Effector memory CD8-positive, alpha-beta T cell (primary cell): ENCODE measurements around the gene PSMD7.
A peak's percentile ranks its signal among the peaks of the same experiment; 100 is the strongest.

Source experiments
- ATAC-seq: fragments of 150-1000 bp; cut with Tn5 transposase; replicated peaks from 2 replicates; pipeline ENCODE4 v1.10.0; 2021; ENCODE audit warnings: mild to moderate bottlenecking, moderate library complexity
- DNase-seq, 3 experiments: peaks; one replicate each; pipeline ENCODE4 v3.0.0; 2021
- H3K27ac Mint-ChIP-seq, 2 donors: one replicate each; pipeline ENCODE4 v1.8.0; 2022; ENCODE audit warnings: mild to moderate bottlenecking in 2 of 2, mixed read lengths in 2 of 2, moderate library complexity in 2 of 2
- H3K27me3 Mint-ChIP-seq, 2 donors: one replicate each; pipeline ENCODE4 v1.8.0; 2022; ENCODE audit warnings: mixed read lengths in 2 of 2
- H3K36me3 Mint-ChIP-seq: one replicate; pipeline ENCODE4 v1.8.0; 2022; ENCODE audit warnings: mild to moderate bottlenecking, moderate library complexity, mixed read lengths; ENCODE audit not compliant: insufficient read depth
- H3K4me1 Mint-ChIP-seq, 2 donors: one replicate each; pipeline ENCODE4 v1.8.0; 2022; ENCODE audit warnings: low read depth in 2 of 2, mixed read lengths in 2 of 2
- H3K4me3 Mint-ChIP-seq, 2 donors: one replicate each; pipeline ENCODE4 v1.8.0; 2022; ENCODE audit warnings: mild to moderate bottlenecking in 2 of 2, mixed read lengths in 2 of 2, moderate library complexity in 2 of 2
- H3K9me3 Mint-ChIP-seq, 2 donors: one replicate each; pipeline ENCODE4 v1.8.0; 2022; ENCODE audit warnings: mixed read lengths in 2 of 2

Gene PSMD7

DNA sequence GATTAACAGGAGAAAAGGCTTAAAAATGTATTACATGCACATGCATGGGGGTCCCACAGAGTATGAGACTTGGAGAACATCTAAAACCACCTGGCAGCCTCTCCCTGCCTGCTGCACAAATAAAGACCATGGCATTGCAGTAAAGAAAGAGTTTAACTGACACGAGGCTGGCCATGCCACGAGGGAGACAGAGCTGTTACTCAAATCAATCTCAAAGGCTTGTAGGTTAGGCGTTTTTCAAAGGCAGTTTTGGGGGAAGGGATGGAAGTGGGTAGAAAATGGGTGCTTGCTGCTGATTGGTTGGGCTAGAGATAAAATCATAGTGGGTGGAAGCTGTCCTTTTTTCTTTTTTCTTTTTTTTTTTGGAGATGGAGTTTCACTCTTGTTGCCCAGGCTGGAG lies 17.3 kb upstream of the PSMD7 start:
- no peak overlapping the region for H3K27ac Mint-ChIP-seq

DNA sequence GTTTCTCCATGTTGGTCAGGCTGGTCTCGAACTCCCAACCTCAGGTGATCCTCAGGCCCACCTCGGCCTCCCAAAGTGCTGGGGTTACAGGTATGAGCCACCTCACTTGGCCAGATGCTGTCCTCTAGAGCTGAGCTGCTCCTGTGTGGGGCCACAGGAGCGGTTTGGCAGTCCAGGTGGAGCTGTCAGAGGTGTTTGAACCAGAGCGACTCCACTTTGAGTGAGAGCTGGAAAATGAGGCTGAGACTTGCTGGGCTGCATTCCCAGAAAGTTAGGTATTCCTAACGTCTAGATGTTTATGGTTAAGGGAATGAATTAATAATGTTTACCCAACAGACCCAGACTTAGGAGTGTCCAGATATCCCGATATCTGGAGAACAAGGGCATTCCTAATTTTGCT lies 16.8 kb upstream of the PSMD7 start:
- Mint-ChIP-seq H3K36me3 (no peaks in the 10 kb centered on the region), H3K4me1 (no peaks in the 10 kb centered on the region)
- ATAC-seq: no peak

More for the DNA sequence above, 17.3 kb upstream of the PSMD7 start:
- ATAC-seq: no peak
- no peaks in the 10 kb centered on the region for H3K36me3 Mint-ChIP-seq
- no peaks in the 10 kb centered on the region for H3K4me1 Mint-ChIP-seq
- peaks cover 31% of the 10 kb centered on the region in 2 donors for H3K27me3 Mint-ChIP-seq
- DNase-seq: no peak
- no peak overlapping the region for H3K4me3 Mint-ChIP-seq
- H3K9me3 Mint-ChIP-seq: no peaks in the 10 kb centered on the region

DNA sequence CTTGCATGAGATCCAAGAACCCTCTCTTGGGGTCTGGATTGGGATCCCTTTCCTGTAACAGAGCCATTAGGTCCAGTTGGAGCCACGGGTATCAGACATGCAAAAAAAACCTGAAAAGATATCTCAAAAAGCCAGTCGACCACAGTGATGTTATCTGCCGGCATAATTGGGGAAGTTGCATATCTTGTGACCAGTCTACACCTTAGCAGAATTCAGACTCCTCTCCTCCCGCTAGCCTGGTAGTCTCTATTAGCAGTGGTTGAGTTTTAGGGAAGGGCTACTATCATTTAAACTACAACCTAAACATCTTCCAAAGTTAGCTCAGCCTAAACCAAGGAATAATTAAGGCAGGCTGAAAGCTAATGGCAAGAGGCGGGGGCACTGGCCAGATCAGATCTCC lies 16.2 kb upstream of the PSMD7 start:
- Mint-ChIP-seq H3K27me3 (peaks cover 23 to 24% of the 10 kb centered on the region in 2 donors), H3K36me3 (no peaks in the 10 kb centered on the region), H3K4me1 (no peaks in the 10 kb centered on the region), H3K9me3 (no peaks in the 10 kb centered on the region), H3K27ac (no peak overlapping the region), H3K4me3 (no peak overlapping the region)
- no peak for DNase-seq
- no peak for ATAC-seq

More for the DNA sequence above, 16.8 kb upstream of the PSMD7 start:
- Mint-ChIP-seq H3K4me3 (no peak overlapping the region), H3K27ac (no peak overlapping the region), H3K9me3 (no peaks in the 10 kb centered on the region), H3K27me3 (peaks cover 26% of the 10 kb centered on the region in 2 donors)
- no peak for DNase-seq

DNA sequence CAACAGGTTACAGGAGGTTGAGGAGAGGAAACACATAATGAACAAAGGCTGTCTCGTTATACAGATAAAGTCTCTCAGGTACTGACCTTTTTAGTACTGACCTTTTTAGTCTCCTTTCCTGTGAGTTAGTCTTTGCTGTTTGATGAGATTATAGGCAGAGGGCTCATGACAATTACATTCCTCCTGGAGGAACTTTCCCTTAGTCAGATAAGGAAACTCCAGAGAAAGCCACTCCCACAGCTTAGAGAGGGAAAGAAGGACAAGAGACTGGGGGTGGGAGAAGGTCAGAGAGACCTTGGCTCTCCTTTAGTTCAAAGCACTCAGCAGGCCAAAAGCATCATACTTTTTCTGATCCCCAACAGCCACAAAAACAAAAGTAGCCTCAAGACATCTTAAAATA lies 15.3 kb upstream of the PSMD7 start:
- ATAC-seq (no peak), DNase-seq (no peak)
- H3K27me3 Mint-ChIP-seq: peaks cover 19 to 20% of the 10 kb centered on the region in 2 donors
- H3K9me3 Mint-ChIP-seq: no peaks in the 10 kb centered on the region
- no peaks in the 10 kb centered on the region for H3K4me1 Mint-ChIP-seq
- no peak overlapping the region for H3K27ac Mint-ChIP-seq
- no peak overlapping the region for H3K4me3 Mint-ChIP-seq
- no peaks in the 10 kb centered on the region for H3K36me3 Mint-ChIP-seq

DNA sequence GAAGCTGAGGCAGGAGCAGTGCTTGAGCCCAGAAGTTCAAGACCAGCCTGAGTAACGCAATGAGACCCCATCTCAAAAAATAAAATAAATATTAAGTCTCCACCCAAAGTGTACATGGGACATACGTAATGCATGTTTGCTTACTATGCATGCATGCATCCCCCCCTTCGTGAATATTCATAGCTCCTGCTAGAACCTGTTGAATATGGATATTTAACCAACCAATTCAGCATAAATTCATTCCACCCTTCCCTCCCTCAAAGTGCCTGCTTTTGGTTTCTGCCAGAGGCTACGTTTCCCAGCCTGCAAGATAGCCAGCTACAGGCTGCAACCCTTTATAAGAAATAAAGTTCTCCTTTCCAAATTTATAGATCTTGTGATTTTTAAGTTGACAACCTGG lies 12.9 kb upstream of the PSMD7 start:
- no peak for DNase-seq
- Mint-ChIP-seq H3K4me1 (no peaks in the 10 kb centered on the region), H3K27me3 (peaks cover 6 to 10% of the 10 kb centered on the region in 2 donors), H3K4me3 (no peak overlapping the region), H3K36me3 (no peaks in the 10 kb centered on the region), H3K27ac (no peak overlapping the region), H3K9me3 (no peaks in the 10 kb centered on the region)
- ATAC-seq: no peak

DNA sequence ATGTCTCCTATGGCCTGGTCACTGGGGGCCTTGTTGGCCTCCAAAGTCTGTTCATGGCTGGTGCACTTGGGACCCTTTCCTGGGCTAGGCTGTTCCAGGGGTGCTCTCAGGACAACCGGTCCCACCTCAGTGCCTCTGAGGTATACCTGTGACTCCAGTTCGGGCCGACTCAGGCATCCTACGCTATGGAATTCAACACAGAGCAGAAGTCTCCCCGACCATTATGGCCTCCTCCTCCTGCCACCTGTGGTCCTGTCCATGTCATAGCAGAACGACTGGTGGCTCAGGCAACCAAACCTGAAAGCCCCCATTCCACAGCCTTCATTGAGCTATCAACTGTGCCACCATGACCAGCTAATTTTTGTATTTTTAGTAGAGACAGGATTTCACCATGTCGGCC lies 8.5 kb upstream of the PSMD7 start:
- H3K36me3 Mint-ChIP-seq: no peaks in the 10 kb centered on the region
- no peaks in the 10 kb centered on the region for H3K27me3 Mint-ChIP-seq
- H3K4me1 Mint-ChIP-seq: no peaks in the 10 kb centered on the region

DNA sequence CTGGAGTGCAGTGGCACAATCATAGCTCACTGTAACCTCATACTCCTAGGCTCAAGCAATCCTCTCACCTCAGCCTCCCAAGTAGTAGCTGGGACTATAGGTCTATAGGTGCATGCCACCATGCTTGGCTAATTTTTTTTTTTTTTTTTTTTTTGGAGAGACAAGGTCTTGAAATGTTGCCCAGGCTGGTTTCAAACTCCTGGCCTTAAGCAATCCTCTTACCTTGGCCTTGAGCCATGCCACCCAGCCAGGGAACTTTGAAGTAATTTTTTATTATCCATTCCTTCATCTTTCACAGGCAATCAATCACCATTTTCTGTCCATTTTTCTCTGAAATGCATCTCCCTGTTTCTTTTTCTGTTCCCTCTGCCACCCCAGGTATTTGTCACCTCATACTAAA lies 6.3 kb upstream of the PSMD7 start:
- Mint-ChIP-seq H3K4me1 (peaks cover under 1 to 5% of the 10 kb centered on the region in 2 donors), H3K27me3 (no peaks in the 10 kb centered on the region), H3K27ac (peak overlapping the region in 1 of 2 donors; percentile 22), H3K9me3 (no peaks in the 10 kb centered on the region), H3K36me3 (peaks cover 3% of the 10 kb centered on the region), H3K4me3 (no peak overlapping the region)
- no peak for ATAC-seq
- no peak for DNase-seq

More for the DNA sequence above, 8.5 kb upstream of the PSMD7 start:
- DNase-seq (no peak), ATAC-seq (no peak)
- Mint-ChIP-seq H3K4me3 (no peak overlapping the region), H3K9me3 (no peaks in the 10 kb centered on the region), H3K27ac (no peak overlapping the region)

DNA sequence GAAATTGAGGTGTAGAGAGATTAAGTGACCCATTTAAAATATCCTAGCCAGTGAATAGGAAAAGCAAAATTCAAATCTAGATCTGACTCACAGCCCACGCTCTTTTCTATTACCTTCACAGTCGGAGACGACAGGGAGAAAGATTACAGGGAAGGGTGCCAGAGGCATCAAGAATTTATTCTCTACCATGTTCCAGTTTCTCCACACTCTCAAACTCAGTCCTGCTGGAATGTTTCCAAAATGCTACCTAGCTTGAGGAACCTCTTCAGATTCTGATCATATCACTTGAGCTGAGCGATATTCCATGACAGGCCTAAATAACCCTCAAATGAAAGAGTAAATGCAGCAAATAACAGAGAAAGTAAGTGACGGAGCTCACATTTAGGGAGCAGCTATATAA lies 5.4 kb upstream of the PSMD7 start:
- Mint-ChIP-seq H3K27ac (no peak overlapping the region), H3K4me3 (no peak overlapping the region), H3K4me1 (peaks cover 7 to 13% of the 10 kb centered on the region in 2 donors), H3K9me3 (no peaks in the 10 kb centered on the region), H3K27me3 (no peaks in the 10 kb centered on the region), H3K36me3 (peaks cover 11% of the 10 kb centered on the region)
- DNase-seq (no peak), ATAC-seq (no peak)

DNA sequence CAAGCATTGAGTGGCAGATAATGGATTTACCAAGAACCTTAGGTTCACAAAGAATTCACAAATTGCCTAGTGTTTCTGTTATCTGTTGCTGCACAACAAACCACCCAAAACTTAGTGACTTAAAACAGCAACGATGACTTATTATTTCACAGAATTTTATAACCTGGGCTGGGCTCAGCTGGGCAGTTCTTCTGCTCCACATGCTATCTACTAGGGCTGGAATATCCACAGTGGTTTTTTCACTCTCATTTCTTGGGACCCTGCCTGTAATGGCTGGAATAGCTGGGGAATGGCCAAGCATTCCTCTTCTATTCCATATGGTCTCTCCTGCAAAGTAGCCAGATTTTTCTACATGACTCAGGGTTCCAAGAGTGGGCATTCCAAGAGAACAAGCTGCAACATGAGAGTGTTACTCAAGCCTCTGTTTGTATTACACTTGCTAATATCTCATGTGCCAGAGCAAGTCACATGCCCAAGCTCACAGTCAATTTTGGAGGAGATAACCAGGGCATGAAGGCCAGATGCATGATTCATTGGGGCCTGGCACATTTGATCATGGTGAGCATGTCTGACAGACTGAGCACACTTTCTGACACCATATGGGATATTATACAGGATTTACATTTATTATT lies 4.9 kb upstream of the PSMD7 start:
- Mint-ChIP-seq H3K27ac (peak overlapping the region in 1 of 2 donors; percentile 19), H3K9me3 (no peaks in the 10 kb centered on the region), H3K27me3 (no peaks in the 10 kb centered on the region), H3K36me3 (peaks cover 16% of the 10 kb centered on the region), H3K4me1 (peaks cover 9 to 15% of the 10 kb centered on the region in 2 donors), H3K4me3 (no peak overlapping the region)
- ATAC-seq (no peak), DNase-seq (no peak)

DNA sequence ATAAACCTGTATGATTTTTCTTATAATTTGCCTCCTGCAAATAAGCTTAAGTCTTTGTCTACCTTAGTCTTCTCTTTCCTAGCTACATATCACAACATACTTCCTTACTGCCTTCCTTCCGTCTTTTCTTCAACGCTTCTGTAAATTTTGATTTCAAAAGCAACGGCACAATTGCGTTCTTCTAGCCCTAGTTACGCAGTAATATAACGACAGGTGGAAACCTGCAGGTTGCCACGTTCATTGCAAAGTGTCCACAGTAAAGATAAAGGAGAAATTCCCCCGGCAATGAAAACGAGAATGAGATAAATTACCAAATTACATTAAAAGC lies 546 bp upstream of the PSMD7 start:
- H3K4me1 Mint-ChIP-seq: peaks cover 21 to 35% of the 10 kb centered on the region in 2 donors
- peak overlapping the region; percentile 92 to 100 for H3K4me3 Mint-ChIP-seq
- peak overlapping the region; percentile 98 to 100 for H3K27ac Mint-ChIP-seq
- no peaks in the 10 kb centered on the region for H3K27me3 Mint-ChIP-seq
- no peak for DNase-seq
- H3K36me3 Mint-ChIP-seq: peaks cover 51% of the 10 kb centered on the region
- peak; percentile 10 for ATAC-seq
- H3K9me3 Mint-ChIP-seq: no peaks in the 10 kb centered on the region

DNA sequence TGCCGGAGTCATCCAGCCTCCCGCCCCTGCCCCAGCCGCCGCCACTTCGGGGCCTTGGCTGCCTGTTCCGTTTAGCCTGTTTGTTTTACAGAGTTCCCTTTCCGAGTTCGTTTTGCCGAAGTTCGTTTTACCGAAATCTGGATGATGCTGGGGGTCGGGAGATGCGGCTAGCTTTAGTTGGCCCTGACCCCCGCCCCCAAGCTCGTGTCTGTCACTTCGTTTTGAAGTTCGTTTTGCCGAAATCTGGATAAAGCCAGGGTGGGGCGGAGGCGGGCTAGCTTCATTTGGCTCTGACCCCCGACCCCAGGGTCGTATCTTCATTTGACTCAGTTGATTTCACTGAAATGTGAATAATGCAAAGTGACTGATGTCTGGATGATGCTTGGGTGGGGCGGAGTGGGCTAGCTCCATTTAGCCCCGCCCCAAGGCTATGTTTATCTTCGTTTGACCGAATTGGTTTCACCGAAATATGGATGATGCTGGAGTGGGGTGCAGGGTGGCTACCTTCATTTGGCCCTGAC lies 591 bp downstream of the PSMD7 start:
- no peaks in the 10 kb centered on the region for H3K9me3 Mint-ChIP-seq
- peaks cover 21 to 35% of the 10 kb centered on the region in 2 donors for H3K4me1 Mint-ChIP-seq
- DNase-seq: peak; percentile 2 to 5 (median 3)
- peak overlapping the region; percentile 98 to 100 for H3K27ac Mint-ChIP-seq
- ATAC-seq: no peak
- peaks cover 61% of the 10 kb centered on the region for H3K36me3 Mint-ChIP-seq
- no peaks in the 10 kb centered on the region for H3K27me3 Mint-ChIP-seq
- H3K4me3 Mint-ChIP-seq: peak overlapping the region; percentile 92 to 100

DNA sequence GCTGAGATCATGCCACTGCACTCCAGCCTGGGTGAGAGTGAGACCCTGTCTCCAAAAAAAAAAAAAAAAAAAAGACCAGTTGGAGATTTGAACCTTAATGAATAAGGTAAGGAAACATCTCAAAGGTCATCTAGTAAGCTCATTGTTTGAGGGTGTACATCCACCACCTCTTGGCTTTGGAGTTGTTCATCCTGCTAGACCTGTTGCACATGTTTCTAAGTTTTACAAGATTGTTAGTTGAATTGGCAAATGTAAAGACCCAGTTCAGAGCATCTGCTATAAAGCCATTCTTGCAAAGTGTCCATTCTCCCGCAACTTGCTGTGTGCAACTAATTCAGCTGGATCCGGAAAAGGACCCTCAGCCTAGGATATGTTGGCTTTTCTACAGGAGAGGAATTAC lies 1.5 kb downstream of the PSMD7 start:
- ATAC-seq (no peak), DNase-seq (no peak)
- Mint-ChIP-seq H3K36me3 (peaks cover 68% of the 10 kb centered on the region), H3K27me3 (no peaks in the 10 kb centered on the region), H3K9me3 (no peaks in the 10 kb centered on the region), H3K27ac (peak overlapping the region; percentile 98 to 100), H3K4me3 (peak overlapping the region; percentile 92 to 100), H3K4me1 (peaks cover 21 to 35% of the 10 kb centered on the region in 2 donors)

DNA sequence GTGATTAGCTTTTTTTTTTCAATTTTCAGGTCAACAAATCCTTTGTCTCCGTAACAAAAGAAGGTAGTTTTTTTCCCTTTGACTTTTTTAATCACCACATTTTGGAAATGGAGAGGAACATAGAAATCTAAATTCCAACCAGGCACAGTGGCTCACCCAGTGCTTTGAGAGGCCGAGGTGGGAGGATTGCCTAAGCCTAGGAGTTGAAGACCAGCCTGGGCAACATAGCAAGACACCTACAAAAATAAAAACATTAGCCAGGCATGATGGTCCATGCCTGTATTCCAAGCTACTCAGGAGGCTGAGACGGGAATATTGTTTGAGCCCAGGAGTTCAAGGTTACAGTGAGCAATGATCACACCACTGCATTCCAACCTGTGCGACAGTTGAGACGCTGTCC lies 5.7 kb downstream of the PSMD7 start:
- DNase-seq (no peak), ATAC-seq (no peak)
- no peak overlapping the region for H3K4me3 Mint-ChIP-seq
- peaks cover 85% of the 10 kb centered on the region for H3K36me3 Mint-ChIP-seq
- H3K27me3 Mint-ChIP-seq: no peaks in the 10 kb centered on the region
- H3K27ac Mint-ChIP-seq: peak overlapping the region in 1 of 2 donors; percentile 12
- no peaks in the 10 kb centered on the region for H3K9me3 Mint-ChIP-seq
- peaks cover 13 to 21% of the 10 kb centered on the region in 2 donors for H3K4me1 Mint-ChIP-seq

DNA sequence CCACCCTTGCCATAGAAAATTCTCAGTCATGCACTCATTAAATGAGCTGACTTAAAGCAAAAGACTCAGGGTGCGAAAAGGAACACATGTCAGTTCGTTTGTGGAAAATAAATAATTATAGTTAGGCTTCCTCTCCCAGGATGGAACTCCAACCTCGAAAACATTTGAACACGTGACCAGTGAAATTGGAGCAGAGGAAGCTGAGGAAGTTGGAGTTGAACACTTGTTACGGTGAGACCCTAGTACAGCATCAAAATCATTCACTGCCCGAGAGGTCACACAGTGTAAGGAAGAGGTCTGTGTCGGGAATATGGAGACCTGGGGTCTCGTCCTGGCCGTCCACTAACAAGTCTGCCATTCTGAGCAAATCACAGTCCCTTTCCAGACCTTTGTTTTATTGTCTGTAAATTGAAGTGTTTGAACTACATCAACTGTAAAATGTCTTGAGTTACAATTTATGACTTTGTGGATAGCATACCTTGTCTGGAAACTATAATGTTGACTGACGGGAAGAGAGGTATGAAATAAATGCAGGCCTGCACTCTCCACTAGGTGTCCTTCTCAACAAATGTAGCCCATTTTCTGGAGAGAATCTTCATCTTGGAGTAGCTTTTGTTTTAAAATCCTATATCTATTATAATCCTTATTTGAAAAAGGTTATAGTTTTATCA lies 7.7 kb downstream of the PSMD7 start:
- H3K27me3 Mint-ChIP-seq: no peaks in the 10 kb centered on the region
- DNase-seq: no peak
- peaks cover 3 to 9% of the 10 kb centered on the region in 2 donors for H3K4me1 Mint-ChIP-seq
- H3K27ac Mint-ChIP-seq: no peak overlapping the region
- H3K36me3 Mint-ChIP-seq: peaks cover 70% of the 10 kb centered on the region
- H3K9me3 Mint-ChIP-seq: no peaks in the 10 kb centered on the region
- H3K4me3 Mint-ChIP-seq: no peak overlapping the region
- ATAC-seq: no peak
